Measurements from ENCODE around the gene FAM174B. TPM values are rescaled to one million over a fixed set of nuclear protein-coding genes. Genes with fewer than 3 reads are reported as not detected.

The FAM174B gene
- total and polyA plus RNA-seq, 2 experiments from 2014 or later = 17.8 to 34.9 TPM

GRCh38 chr15:92620991-92621390, 34.6 kb downstream of the FAM174B start:
- Histone ChIP-seq H3K9me2 (replicated peaks; ENCODE audit: insufficient read depth) (no peaks in the 10 kb centered on the region), H4K20me1 (ENCODE audit: insufficient read depth, poor library complexity, severe bottlenecking) (no peaks in the 10 kb centered on the region), H3K4me3 (no peak overlapping the region), H3K27ac (no peak overlapping the region), H3K4me2 (no peak overlapping the region), H3K27me3 (no peaks in the 10 kb centered on the region), H2AFZ (no peak overlapping the region), H3K79me2 (no peaks in the 10 kb centered on the region), H3K4me1 (ENCODE audit: insufficient read depth) (peaks cover 60% of the 10 kb centered on the region), H3K36me3 (replicated peaks; ENCODE audit: insufficient read depth, low read depth) (no peaks in the 10 kb centered on the region), H3K9me3 (ENCODE audit: low read depth) (no peaks in the 10 kb centered on the region)
- TF ChIP-seq CTCF (IDR thresholded peaks at IDR 0.05; ENCODE audit: poor library complexity) (no peak), EZH2 (IDR thresholded peaks at IDR 0.05; ENCODE audit: borderline replicate concordance) (no peak), EZH2phosphoT487 (IDR thresholded peaks at IDR 0.05; ENCODE audit: low read depth, severe bottlenecking, unreplicated experiment) (no peak)
- WGBS (ENCODE audit: low lambda C conversion rate, missing lambda C conversion rate) = 91% methylated on average over 5 of the region's 5 CpGs
- DNase-seq (ENCODE audit: low spot score) = no peak

GRCh38 chr15:92619145-92620101, 36.2 kb downstream of the FAM174B start:
- peak; percentile 41 for DNase-seq (ENCODE audit: low spot score)
- Histone ChIP-seq H3K4me1 (ENCODE audit: insufficient read depth) (peaks cover 49% of the 10 kb centered on the region), H3K27me3 (no peaks in the 10 kb centered on the region), H3K4me3 (no peak overlapping the region), H3K9me2 (replicated peaks; ENCODE audit: insufficient read depth) (no peaks in the 10 kb centered on the region), H2AFZ (no peak overlapping the region), H3K36me3 (replicated peaks; ENCODE audit: insufficient read depth, low read depth) (no peaks in the 10 kb centered on the region), H3K4me2 (peak overlapping the region; percentile 1), H3K9me3 (ENCODE audit: low read depth) (no peaks in the 10 kb centered on the region), H3K79me2 (no peaks in the 10 kb centered on the region), H4K20me1 (ENCODE audit: insufficient read depth, poor library complexity, severe bottlenecking) (no peaks in the 10 kb centered on the region), H3K27ac (peak overlapping the region; percentile 96)
- WGBS (ENCODE audit: low lambda C conversion rate, missing lambda C conversion rate) = 90% methylated on average over 12 of the region's 12 CpGs
- no peak for TF ChIP-seq EZH2phosphoT487 (IDR thresholded peaks at IDR 0.05; ENCODE audit: low read depth, severe bottlenecking, unreplicated experiment)
- TF ChIP-seq CTCF (IDR thresholded peaks at IDR 0.05; ENCODE audit: poor library complexity) = no peak
- TF ChIP-seq EZH2 (IDR thresholded peaks at IDR 0.05; ENCODE audit: borderline replicate concordance) = no peak

- Histone ChIP-seq H4K20me1 (ENCODE audit: insufficient read depth, poor library complexity, severe bottlenecking) (no peaks in the 10 kb centered on the region), H3K4me3 (no peak overlapping the region), H3K27ac (peak overlapping the region; percentile 96), H2AFZ (no peak overlapping the region), H3K9me3 (ENCODE audit: low read depth) (no peaks in the 10 kb centered on the region), H3K4me2 (peak overlapping the region; percentile 67), H3K4me1 (ENCODE audit: insufficient read depth) (peaks cover 43% of the 10 kb centered on the region), H3K79me2 (no peaks in the 10 kb centered on the region), H3K9me2 (replicated peaks; ENCODE audit: insufficient read depth) (no peaks in the 10 kb centered on the region), H3K36me3 (replicated peaks; ENCODE audit: insufficient read depth, low read depth) (no peaks in the 10 kb centered on the region), H3K27me3 (no peaks in the 10 kb centered on the region)
- TF ChIP-seq EZH2phosphoT487 (IDR thresholded peaks at IDR 0.05; ENCODE audit: low read depth, severe bottlenecking, unreplicated experiment) (no peak), CTCF (IDR thresholded peaks at IDR 0.05; ENCODE audit: poor library complexity) (no peak), EZH2 (IDR thresholded peaks at IDR 0.05; ENCODE audit: borderline replicate concordance) (no peak)
- 39% methylated on average over 22 of the region's 22 CpGs for WGBS (ENCODE audit: low lambda C conversion rate, missing lambda C conversion rate)
- DNase-seq (ENCODE audit: low spot score) = peak; percentile 90
Measured at GRCh38 chr15:92617549-92618520, 37.7 kb downstream of the FAM174B start.
